GM18499 (cell line): ENCODE results near the gene SIRT6.
"Not testable (repeated sequence)": the region's sequence is repeated elsewhere in the genome, so short reads cannot be mapped to it uniquely, and the experiment has no call there.

Source experiments
- ATAC-seq: cut with Tn5 transposase; IDR thresholded peaks from one replicate; pipeline ENCODE4 v1.9.1; 2021; ENCODE audit warnings: moderate number of reproducible peaks; ENCODE audit not compliant: insufficient read depth, unreplicated experiment

SIRT6 gene

GRCh38 chr19:4182084-4182810 lies at the start of gene SIRT6, which contains the start of gene ANKRD24:
TSS of gene SIRT6 (minus strand) at chr19:4182563. CDS start at chr19:4182539, 24 bp downstream.
TSS of gene ANKRD24 (plus strand) at chr19:4182689. CDS start at chr19:4186426, 3,737 bp downstream.
- ATAC-seq: no peak

GRCh38 chr19:4232139-4232538 lies 49.8 kb upstream of the SIRT6 start:
- not testable (repeated sequence) for ATAC-seq

GRCh38 chr19:4231521-4231920 lies 49.2 kb upstream of the SIRT6 start:
- not testable (repeated sequence) for ATAC-seq

- not testable (repeated sequence) for ATAC-seq
These were observed 47.9 kb upstream of the SIRT6 start for GRCh38 chr19:4230237-4230636.

GRCh38 chr19:4229179-4229931 lies 47.0 kb upstream of the SIRT6 start, which contains the start of gene EBI3:
TSS of gene EBI3 (plus strand) at chr19:4229523. CDS start at chr19:4229551, 28 bp downstream.
- ATAC-seq: no peak

GRCh38 chr19:4228765-4229178 lies 46.4 kb upstream of the SIRT6 start:
- no peak for ATAC-seq

GRCh38 chr19:4227771-4228170 lies 45.4 kb upstream of the SIRT6 start:
- no peak for ATAC-seq

GRCh38 chr19:4225885-4226284 lies 43.5 kb upstream of the SIRT6 start:
- ATAC-seq: no peak

GRCh38 chr19:4224470-4224869 lies 42.1 kb upstream of the SIRT6 start:
- no peak for ATAC-seq

GRCh38 chr19:4220188-4220587 lies 37.8 kb upstream of the SIRT6 start:
- ATAC-seq: no peak

- not testable (repeated sequence) for ATAC-seq
These were observed 36.2 kb upstream of the SIRT6 start for GRCh38 chr19:4218523-4218922.

- no peak for ATAC-seq
These were observed 35.3 kb upstream of the SIRT6 start for GRCh38 chr19:4217429-4218264.

- no peak for ATAC-seq
These were observed 34.5 kb upstream of the SIRT6 start for GRCh38 chr19:4216846-4217245.

GRCh38 chr19:4215807-4216206 lies 33.4 kb upstream of the SIRT6 start:
- ATAC-seq: no peak

- no peak for ATAC-seq
These were observed 30.8 kb upstream of the SIRT6 start for GRCh38 chr19:4213116-4213515.

- ATAC-seq: no peak
These were observed 27.9 kb upstream of the SIRT6 start for GRCh38 chr19:4210166-4210731.

GRCh38 chr19:4208385-4209094 lies 26.2 kb upstream of the SIRT6 start:
- ATAC-seq: no peak

GRCh38 chr19:4206818-4207484 lies 24.6 kb upstream of the SIRT6 start:
- ATAC-seq: no peak

- no peak for ATAC-seq
These were observed 19.4 kb upstream of the SIRT6 start for GRCh38 chr19:4201798-4202197.
